ENCODE measurements around the gene BTNL2.

DNA sequence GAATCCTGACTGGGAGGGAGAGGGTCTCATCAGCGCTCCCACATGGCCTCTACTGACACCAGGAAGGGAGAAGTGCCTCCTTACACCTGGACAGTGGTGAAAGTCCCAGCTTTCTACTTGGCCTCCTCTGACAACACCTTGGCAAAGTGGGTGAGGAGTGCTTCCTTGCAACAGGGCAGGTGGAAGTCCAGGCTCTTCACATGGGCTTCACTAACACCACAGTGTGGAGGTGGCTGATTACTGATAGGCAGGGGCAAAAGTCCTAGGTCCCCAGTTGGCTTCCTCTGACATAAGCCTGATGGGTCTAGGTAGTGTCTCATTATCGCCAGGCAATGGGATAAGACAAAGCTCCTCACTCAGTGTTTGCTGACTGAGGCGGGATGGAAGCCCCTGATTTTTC is 23.2 kb upstream of the BTNL2 start:
- TF ChIP-seq NFIC (IDR thresholded peaks at IDR 0.05) (no peak), ZNF324 (CRISPR knock-in tag; IDR thresholded peaks at IDR 0.05) (no peak), ZNF274 (IDR thresholded peaks at IDR 0.05; ENCODE audit: borderline replicate concordance, low read depth, low read length) (no peak), KLF1 (tag; IDR thresholded peaks at IDR 0.05) (no peak), TEAD2 (tag; IDR thresholded peaks at IDR 0.05) (no peak)
- TF ChIP-seq, protein P1, sequence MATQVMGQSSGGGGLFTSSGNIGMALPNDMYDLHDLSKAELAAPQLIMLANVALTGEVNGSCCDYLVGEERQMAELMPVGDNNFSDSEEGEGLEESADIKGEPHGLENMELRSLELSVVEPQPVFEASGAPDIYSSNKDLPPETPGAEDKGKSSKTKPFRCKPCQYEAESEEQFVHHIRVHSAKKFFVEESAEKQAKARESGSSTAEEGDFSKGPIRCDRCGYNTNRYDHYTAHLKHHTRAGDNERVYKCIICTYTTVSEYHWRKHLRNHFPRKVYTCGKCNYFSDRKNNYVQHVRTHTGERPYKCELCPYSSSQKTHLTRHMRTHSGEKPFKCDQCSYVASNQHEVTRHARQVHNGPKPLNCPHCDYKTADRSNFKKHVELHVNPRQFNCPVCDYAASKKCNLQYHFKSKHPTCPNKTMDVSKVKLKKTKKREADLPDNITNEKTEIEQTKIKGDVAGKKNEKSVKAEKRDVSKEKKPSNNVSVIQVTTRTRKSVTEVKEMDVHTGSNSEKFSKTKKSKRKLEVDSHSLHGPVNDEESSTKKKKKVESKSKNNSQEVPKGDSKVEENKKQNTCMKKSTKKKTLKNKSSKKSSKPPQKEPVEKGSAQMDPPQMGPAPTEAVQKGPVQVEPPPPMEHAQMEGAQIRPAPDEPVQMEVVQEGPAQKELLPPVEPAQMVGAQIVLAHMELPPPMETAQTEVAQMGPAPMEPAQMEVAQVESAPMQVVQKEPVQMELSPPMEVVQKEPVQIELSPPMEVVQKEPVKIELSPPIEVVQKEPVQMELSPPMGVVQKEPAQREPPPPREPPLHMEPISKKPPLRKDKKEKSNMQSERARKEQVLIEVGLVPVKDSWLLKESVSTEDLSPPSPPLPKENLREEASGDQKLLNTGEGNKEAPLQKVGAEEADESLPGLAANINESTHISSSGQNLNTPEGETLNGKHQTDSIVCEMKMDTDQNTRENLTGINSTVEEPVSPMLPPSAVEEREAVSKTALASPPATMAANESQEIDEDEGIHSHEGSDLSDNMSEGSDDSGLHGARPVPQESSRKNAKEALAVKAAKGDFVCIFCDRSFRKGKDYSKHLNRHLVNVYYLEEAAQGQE (IDR thresholded peaks at IDR 0.05; ENCODE audit: borderline replicate concordance) = no peak
- TF ChIP-seq, protein P1 (CRISPR knock-in tag; IDR thresholded peaks at IDR 0.05; ENCODE audit: low read depth) = no peak
- TF ChIP-seq, protein P2, sequence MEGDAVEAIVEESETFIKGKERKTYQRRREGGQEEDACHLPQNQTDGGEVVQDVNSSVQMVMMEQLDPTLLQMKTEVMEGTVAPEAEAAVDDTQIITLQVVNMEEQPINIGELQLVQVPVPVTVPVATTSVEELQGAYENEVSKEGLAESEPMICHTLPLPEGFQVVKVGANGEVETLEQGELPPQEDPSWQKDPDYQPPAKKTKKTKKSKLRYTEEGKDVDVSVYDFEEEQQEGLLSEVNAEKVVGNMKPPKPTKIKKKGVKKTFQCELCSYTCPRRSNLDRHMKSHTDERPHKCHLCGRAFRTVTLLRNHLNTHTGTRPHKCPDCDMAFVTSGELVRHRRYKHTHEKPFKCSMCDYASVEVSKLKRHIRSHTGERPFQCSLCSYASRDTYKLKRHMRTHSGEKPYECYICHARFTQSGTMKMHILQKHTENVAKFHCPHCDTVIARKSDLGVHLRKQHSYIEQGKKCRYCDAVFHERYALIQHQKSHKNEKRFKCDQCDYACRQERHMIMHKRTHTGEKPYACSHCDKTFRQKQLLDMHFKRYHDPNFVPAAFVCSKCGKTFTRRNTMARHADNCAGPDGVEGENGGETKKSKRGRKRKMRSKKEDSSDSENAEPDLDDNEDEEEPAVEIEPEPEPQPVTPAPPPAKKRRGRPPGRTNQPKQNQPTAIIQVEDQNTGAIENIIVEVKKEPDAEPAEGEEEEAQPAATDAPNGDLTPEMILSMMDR (IDR thresholded peaks at IDR 0.05 in 2 of 3, conservative IDR thresholded peaks at IDR 0.05 in 1 of 3; ENCODE audit: insufficient read depth in 2 of 3, low read depth in 1 of 3, low read length in 3 of 3) = no peak
- TF ChIP-seq, protein P3, sequence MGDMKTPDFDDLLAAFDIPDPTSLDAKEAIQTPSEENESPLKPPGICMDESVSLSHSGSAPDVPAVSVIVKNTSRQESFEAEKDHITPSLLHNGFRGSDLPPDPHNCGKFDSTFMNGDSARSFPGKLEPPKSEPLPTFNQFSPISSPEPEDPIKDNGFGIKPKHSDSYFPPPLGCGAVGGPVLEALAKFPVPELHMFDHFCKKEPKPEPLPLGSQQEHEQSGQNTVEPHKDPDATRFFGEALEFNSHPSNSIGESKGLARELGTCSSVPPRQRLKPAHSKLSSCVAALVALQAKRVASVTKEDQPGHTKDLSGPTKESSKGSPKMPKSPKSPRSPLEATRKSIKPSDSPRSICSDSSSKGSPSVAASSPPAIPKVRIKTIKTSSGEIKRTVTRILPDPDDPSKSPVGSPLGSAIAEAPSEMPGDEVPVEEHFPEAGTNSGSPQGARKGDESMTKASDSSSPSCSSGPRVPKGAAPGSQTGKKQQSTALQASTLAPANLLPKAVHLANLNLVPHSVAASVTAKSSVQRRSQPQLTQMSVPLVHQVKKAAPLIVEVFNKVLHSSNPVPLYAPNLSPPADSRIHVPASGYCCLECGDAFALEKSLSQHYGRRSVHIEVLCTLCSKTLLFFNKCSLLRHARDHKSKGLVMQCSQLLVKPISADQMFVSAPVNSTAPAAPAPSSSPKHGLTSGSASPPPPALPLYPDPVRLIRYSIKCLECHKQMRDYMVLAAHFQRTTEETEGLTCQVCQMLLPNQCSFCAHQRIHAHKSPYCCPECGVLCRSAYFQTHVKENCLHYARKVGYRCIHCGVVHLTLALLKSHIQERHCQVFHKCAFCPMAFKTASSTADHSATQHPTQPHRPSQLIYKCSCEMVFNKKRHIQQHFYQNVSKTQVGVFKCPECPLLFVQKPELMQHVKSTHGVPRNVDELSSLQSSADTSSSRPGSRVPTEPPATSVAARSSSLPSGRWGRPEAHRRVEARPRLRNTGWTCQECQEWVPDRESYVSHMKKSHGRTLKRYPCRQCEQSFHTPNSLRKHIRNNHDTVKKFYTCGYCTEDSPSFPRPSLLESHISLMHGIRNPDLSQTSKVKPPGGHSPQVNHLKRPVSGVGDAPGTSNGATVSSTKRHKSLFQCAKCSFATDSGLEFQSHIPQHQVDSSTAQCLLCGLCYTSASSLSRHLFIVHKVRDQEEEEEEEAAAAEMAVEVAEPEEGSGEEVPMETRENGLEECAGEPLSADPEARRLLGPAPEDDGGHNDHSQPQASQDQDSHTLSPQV (IDR thresholded peaks at IDR 0.05) = no peak
